Uterus (tissue), 4 donors: ENCODE measurements around the gene TSEN15. TPM values are rescaled to one million over a fixed set of nuclear protein-coding genes. Genes with fewer than 3 reads are reported as not detected.
A peak's percentile ranks its signal among the peaks of the same experiment; 100 is the strongest.

Source experiments
- DNase-seq, 2 donors: peaks; one replicate each; pipeline ENCODE4 v3.0.0-alpha.2; 2019 to 2020
- H3K27ac ChIP-seq, 2 donors: fragments of 200-600 bp; sonication (generic); 1 replicate in 1 of 2; 2 replicates in 1 of 2; pipeline ENCODE4 v1.5.1; 2016 to 2018
- H3K27me3 ChIP-seq, 2 donors: fragments of 200-600 bp; sonication (generic); one replicate each; pipeline ENCODE4 v1.5.1; 2018 to 2019; ENCODE audit warnings: control low read depth in 1 of 2
- H3K36me3 ChIP-seq, 2 donors: fragments of 200-600 bp; sonication (generic); one replicate each; pipeline ENCODE4 v1.5.1; 2019; ENCODE audit warnings: control low read depth in 1 of 2
- H3K4me1 ChIP-seq, 2 donors: fragments of 200-600 bp; sonication (generic); one replicate each; pipeline ENCODE4 v1.5.1; 2018 to 2019; ENCODE audit warnings: control low read depth in 1 of 2
- H3K4me3 ChIP-seq, 2 donors: fragments of 200-600 bp; sonication (generic); 1 replicate in 1 of 2; 2 replicates in 1 of 2; pipeline ENCODE4 v1.5.1; 2018 to 2019; ENCODE audit warnings: mild to moderate bottlenecking in 1 of 2
- H3K9me3 ChIP-seq, 2 donors: fragments of 200-600 bp; sonication (generic); one replicate each; pipeline ENCODE4 v1.5.1; 2019; ENCODE audit warnings: control low read depth in 1 of 2
- CTCF ChIP-seq, 4 experiments: fragments of 200-600 bp in 2 of 4; fragments of 450-650 bp in 2 of 4; sonication (generic) in 2 of 4; IDR thresholded peaks; one replicate each; pipeline ENCODE4 v1.5.1; 2016 to 2019; ENCODE audit warnings: antibody characterized with exemption in 4 of 4, mild to moderate bottlenecking in 2 of 4, moderate library complexity in 1 of 4
- POLR2A ChIP-seq, 2 donors: fragments of 450-650 bp; IDR thresholded peaks; one replicate each; pipeline ENCODE4 v1.6.1; 2016; ENCODE audit warnings: antibody characterized with exemption in 2 of 2, mild to moderate bottlenecking in 1 of 2, moderate library complexity in 1 of 2
- intact Hi-C: fragments of 100-400 bp; cut with DNase I; formaldehyde crosslinking; loops from one replicate; pipeline ENCODE4 v1.15.1; 2023; ENCODE audit warnings: low total_unique reads
- total RNA-seq, 4 donors: library from RNA; depleted of rRNA in 3 of 4; stranded (reverse); fragments of >200 nt in 3 of 4; gene quantifications; one replicate each; pipeline versions ENCODE4 v1.1.0 to v1.2.4, GENCODE V29; 2014 to 2023
- donor health status: DM: yes; HTN: yes; CAD: no.

Gene TSEN15
- total RNA-seq = 10 to 100 TPM in 3 of 4 donors, 1 to 10 TPM in 1; 7.9 to 69.3 (median 29.2) TPM

DNA sequence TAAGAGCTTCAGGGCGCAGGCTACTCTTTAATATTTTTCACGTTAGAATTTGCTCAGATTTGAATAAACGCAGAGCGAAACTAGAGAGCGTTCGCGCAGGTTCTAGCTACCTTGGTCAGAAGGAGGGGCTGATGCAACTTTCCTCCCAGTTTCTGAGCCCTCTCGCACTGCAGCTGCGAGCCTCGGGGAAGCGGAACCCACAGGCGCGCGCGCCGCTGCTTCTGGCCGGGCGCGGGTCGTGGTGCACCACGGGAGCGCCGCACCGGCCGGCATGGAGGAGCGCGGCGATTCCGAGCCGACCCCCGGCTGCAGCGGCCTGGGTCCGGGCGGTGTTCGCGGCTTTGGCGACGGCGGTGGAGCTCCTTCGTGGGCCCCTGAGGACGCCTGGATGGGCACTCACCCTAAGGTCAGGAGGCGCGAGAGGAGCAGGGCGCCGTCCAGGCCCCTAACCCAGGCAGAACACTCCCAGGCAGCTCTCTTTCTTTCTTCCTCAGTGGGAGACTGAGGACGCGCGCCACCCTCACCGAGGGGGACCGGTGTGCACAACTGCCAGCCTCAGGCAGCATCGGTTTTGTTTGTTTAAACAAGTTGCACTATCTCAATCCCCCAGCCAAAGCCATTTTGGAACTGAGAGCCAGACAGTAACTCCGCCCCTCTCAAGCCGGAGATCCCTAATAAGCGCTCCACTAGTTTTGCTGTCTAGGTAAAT is at the start of gene TSEN15:
TSS of gene TSEN15 (plus strand) at position 246 of the 709 bp plus-strand sequence. CDS start at position 272, 26 bp downstream.
- Histone ChIP-seq H3K27ac (peak within 1 kb of the TSS; percentile 85), H3K27me3 (no peaks in the 10 kb centered on the region), H3K9me3 (no peaks in the 10 kb centered on the region), H3K4me1 (peaks cover 0 to 4% of the 10 kb centered on the region in 2 donors), H3K36me3 (no peaks in the 10 kb centered on the region), H3K4me3 (peak within 1 kb of the TSS; percentile 74 to 88)
- TF ChIP-seq CTCF (IDR thresholded peaks at IDR 0.05) = peak in 1 of 4 experiments; percentile 9
- peak in 1 of 2 donors; percentile 56 for TF ChIP-seq POLR2A (IDR thresholded peaks at IDR 0.05)
- intact Hi-C loops = no loop called here
- DNase-seq = peak; percentile 65 to 78

DNA sequence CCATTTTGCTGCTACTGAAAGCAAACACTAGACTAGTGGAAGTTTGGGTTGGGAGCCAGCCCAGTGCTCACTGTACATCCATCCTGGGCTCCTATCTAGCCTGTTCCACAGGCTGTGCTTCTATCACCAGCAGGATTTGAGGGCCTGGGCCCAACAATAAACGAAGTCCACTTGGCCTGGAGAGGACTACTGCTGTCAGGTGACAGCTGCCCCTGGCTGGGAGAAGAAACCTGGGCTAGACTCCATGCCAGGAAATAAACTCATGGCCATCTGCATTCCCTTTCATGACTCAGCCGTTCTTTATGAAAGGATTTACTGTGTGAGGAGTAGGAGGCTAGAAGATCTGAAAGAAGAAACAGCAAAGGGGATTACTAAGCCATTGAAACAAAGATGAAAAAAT is 49.5 kb upstream of the TSEN15 start:
- no peak for TF ChIP-seq POLR2A (IDR thresholded peaks at IDR 0.05)
- no peak for TF ChIP-seq CTCF (IDR thresholded peaks at IDR 0.05)
- H3K27ac ChIP-seq = no peak overlapping the region
- H3K4me1 ChIP-seq = no peaks in the 10 kb centered on the region
- H3K27me3 ChIP-seq = no peaks in the 10 kb centered on the region
- intact Hi-C loops = no loop called here
- no peaks in the 10 kb centered on the region for H3K9me3 ChIP-seq
- no peak for DNase-seq
- H3K36me3 ChIP-seq = no peaks in the 10 kb centered on the region
- H3K4me3 ChIP-seq = no peak overlapping the region

- Histone ChIP-seq H3K36me3 (no peaks in the 10 kb centered on the region), H3K4me3 (no peak overlapping the region), H3K27me3 (no peaks in the 10 kb centered on the region), H3K4me1 (no peaks in the 10 kb centered on the region), H3K27ac (no peak overlapping the region), H3K9me3 (no peaks in the 10 kb centered on the region)
- TF ChIP-seq CTCF (IDR thresholded peaks at IDR 0.05) = no peak
- TF ChIP-seq POLR2A (IDR thresholded peaks at IDR 0.05) = no peak
- no peak for DNase-seq
- intact Hi-C loops = no loop called here
Measured at GRCh38 chr1:184004935-184005334, 46.6 kb upstream of the TSEN15 start.

DNA sequence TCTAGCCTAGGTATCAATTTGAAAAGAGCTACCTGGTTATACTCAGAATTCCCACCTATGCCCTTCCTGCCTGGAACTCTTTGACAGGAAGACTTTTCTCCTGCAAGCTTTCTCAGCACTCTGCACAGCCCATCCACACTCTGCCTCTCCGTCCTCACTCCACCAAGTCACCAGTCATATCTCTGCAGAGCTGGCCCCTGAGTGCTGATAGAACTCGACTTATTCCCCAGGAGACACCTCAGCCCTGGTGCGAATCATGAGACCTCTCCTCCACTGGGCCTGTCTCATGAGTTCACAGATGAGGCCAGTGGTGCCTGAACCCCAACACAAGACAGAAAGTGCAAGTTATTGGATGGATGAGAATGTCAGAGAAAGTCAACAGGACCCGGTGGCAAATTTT is 46.0 kb upstream of the TSEN15 start:
- H3K36me3 ChIP-seq = no peaks in the 10 kb centered on the region
- DNase-seq = no peak

More for the DNA sequence above, 46.0 kb upstream of the TSEN15 start:
- intact Hi-C loops = no loop called here
- H3K9me3 ChIP-seq = no peaks in the 10 kb centered on the region
- H3K4me1 ChIP-seq = no peaks in the 10 kb centered on the region
- H3K27ac ChIP-seq = no peak overlapping the region
- no peak for TF ChIP-seq CTCF (IDR thresholded peaks at IDR 0.05)
- TF ChIP-seq POLR2A (IDR thresholded peaks at IDR 0.05) = no peak
- no peak overlapping the region for H3K4me3 ChIP-seq
- H3K27me3 ChIP-seq = no peaks in the 10 kb centered on the region
